Right forelimb (tissue), 1 donor: ENCODE measurements around the gene AARSD1.
"Not testable (repeated sequence)": the region's sequence is repeated elsewhere in the genome, so short reads cannot be mapped to it uniquely, and the experiment has no call there.

ENCODE experiments used
- DNase-seq: peaks from one replicate; pipeline ENCODE4 v3.0.0-alpha.2; 2018

The AARSD1 gene

DNA sequence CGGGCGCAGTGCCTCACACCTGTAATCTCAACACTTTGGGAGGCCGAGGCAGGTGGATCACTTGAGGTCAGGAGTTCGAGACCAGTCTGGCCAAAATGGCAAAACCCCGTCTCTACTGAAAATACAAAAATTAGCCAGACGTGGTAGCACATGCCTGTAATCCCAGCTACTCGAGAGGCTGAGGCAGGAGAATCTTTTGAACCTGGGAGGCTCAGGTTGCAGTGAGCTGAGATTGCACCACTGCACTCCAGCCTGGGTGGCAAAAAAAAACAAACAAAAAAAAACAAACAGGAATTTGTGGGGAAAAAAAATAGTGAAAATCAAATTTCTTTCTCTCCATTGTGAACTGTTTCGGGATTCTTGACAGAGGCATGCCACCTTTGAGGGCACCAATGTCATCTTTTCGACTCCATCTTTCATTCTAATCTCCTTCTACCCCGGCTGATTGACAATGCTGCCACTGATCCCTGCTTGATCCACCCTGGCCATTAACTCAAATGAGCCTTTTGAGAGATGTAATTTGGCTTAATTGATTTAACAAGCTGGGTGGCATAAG lies 44.7 kb downstream of the AARSD1 start:
- DNase-seq: not testable (repeated sequence)

DNA sequence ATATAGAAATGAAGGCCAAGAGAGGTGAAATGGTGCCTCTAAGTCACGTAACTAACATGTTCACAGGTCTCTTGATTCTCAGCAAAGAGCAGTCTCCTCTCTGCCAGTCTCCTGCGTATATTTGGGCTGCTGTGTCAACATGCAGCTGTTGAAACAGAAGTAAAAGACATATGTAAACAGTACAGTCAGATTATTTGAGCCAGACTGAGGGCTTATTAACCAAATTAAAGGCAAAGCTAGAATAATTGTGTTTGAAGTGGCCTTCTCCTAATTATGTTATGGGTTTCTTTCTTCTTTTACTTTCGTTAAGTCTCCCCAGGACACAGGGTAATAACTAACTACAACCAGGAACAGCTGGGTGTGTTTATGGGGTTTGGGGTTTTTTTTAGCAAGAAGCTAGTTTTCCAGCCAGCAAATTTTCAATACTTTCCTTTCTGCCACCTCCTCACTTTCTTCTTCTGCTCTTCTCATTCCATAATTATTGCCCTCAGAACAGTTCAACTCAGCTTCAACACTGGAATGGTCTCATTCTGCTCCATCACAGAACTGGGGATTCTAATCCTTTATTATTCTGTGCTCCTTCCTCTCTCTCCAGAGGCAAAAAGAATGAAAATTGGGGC lies 45.2 kb downstream of the AARSD1 start:
- DNase-seq: no peak

DNA sequence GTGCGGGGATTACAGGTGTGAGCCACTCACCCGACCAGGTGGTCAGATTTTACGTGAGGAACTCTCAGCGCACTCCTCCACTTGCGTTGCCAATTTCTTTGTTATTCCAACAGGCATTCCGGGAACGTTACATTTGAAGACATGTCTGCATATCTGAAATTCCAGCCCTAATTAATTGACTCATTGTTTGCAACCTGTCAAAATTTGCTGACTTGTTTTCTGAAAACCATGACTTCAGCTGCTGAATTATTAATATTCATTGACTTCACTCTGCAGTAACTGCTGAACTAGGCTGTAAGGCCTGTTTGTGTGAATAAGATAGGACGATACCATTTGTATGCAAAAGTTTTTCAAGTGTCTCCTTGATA lies 47.0 kb downstream of the AARSD1 start:
- DNase-seq: no peak

GRCh38 chr17:42916388-42917235 lies 47.6 kb downstream of the AARSD1 start:
- DNase-seq: not testable (repeated sequence)

- not testable (repeated sequence) for DNase-seq
Observed at GRCh38 chr17:42915288-42915687, 49.0 kb downstream of the AARSD1 start.

DNA sequence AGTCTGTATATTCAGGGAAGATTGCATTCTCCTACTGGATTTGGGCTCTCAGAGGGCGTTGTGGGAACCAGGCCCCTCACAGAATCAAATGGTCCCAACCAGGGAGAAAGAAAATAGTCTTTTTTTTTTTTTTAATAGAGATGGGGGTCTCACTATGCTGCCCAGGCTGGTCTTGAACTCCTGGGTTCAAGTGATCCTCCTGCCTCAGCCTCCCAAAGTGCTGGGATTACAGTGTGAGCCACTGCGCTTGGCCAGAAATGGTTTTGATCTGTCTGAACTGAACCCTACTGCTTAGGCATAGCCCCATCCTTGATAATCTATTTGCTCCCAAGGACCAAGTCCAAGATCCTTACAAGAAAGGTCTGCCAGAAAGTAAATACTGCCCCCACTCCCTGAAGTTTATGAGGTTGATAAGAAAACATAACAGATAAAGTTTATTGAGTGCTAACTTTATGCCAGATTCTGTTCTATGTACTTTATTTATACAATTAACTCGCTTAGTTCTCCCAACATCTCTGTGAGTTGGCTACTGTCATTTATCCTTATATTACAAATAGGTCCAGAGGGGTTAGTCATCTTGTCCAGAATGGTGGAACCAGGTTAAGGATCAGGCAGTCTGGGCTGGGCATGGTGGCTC lies 50.2 kb downstream of the AARSD1 start:
- no peak for DNase-seq

DNA sequence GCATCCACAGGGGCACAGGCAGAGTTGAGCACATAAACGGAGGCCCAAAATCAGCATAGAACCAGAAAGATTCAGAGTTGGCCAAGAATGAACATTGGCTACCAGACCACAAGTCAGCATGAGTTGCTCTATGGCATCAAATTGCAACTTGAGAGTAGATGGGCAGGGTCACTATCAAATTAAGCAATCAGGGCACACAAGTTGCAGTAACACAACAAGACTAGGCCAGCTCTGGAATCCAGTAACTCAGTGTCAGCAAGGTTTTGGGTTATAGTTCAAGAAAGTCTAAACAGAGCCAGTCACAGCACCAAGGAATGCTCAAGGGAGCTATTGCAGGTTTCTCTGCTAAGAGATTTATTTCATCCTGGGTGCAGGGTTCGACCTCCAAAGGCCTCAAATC lies 50.7 kb downstream of the AARSD1 start:
- DNase-seq: no peak

- DNase-seq: no peak
Observed at GRCh38 chr17:42908872-42909700, 55.2 kb downstream of the AARSD1 start.

DNA sequence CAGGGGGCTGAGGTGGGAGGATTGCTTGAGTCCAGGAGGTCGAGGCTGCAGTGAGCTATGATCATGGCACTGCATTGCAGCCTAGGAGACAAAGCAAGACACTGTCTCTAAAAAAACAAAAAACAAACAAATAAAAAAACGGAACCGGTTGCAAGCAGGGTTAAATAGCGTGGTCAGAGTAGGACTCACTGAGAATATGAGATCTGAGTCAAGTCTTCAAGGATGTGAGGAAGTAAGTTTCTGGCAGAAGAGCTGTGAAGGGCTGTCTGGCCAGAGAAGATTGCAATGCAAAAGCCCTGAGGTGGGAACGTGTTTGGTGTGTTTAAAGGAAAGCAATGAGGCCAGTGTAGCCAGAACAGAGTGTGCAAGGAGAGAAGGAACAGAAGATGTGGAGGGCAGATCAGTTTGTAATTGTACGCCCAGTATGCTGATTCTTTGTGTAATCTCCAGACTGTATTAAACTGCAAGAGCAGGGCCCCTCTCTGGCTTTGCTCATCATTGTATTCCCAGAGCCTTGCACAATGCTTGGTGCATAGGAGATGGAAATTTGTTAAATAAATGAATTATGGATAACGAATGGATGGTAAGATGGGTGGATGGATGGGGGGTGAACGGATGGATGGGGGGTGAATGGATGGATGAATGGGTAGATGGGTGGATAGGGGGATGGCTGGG lies 57.3 kb downstream of the AARSD1 start:
- DNase-seq: no peak

GRCh38 chr17:42904110-42904469 lies 60.2 kb downstream of the AARSD1 start:
- no peak for DNase-seq

GRCh38 chr17:42901535-42902229 lies 62.6 kb downstream of the AARSD1 start:
- DNase-seq: no peak
